Fibroblast of peridontal ligament (primary cell): ENCODE measurements around the gene BRCA1.

Source experiments
- DNase-seq: peaks from one replicate; pipeline ENCODE4 v3.0.0-alpha.2; 2010; ENCODE audit errors: extremely low read depth

Gene BRCA1

DNA sequence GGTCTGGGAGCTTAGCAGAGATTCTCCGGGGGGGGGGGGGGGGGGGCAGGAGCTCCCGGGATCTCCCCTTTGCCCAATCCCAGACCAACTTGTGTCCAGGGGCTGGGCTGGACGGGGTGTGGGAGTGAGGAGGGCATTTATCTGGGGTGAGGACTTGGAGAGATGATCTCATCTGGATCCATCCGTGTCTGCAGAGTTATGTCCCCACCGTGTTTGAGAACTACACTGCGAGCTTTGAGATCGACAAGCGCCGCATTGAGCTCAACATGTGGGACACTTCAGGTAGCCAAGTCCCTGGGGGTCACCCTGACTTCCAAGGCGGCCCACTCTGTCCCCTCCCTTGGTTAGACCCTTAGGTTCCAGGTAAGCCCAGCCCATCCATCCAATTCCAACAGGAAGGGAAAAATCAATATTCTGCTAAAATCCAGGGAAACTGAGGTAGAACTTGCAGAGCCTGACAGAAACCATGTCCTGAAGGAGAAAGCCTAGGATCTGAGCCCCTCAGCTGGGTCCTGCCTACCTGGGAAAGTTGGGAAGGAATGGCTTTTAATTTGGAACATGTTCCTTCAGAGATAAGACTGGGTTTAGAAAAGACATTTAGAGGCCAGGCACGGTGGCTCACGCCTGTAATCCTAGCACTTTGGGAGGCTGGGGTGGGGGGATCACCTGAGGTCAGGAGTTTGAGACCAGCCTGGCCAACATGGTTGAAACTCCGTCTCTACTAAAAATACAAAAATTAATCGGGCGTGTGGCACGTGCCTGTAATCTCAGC is 99.2 kb downstream of the BRCA1 start:
- no peak for DNase-seq

DNA sequence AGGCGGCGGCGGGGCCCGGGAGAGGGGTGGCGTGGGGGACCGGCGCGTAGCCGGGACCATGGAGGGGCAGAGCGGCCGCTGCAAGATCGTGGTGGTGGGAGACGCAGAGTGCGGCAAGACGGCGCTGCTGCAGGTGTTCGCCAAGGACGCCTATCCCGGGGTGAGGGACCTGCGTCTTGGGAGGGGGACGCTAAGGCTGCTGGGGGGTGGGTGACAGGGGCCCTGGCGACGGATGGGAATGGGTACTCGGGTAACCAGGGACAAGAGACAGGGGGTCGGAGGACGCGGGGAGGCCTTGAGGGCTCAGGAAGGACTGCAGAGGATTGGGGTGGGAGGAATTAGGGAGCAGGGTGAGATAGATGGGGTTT is 99.9 kb downstream of the BRCA1 start:
- no peak for DNase-seq

DNA sequence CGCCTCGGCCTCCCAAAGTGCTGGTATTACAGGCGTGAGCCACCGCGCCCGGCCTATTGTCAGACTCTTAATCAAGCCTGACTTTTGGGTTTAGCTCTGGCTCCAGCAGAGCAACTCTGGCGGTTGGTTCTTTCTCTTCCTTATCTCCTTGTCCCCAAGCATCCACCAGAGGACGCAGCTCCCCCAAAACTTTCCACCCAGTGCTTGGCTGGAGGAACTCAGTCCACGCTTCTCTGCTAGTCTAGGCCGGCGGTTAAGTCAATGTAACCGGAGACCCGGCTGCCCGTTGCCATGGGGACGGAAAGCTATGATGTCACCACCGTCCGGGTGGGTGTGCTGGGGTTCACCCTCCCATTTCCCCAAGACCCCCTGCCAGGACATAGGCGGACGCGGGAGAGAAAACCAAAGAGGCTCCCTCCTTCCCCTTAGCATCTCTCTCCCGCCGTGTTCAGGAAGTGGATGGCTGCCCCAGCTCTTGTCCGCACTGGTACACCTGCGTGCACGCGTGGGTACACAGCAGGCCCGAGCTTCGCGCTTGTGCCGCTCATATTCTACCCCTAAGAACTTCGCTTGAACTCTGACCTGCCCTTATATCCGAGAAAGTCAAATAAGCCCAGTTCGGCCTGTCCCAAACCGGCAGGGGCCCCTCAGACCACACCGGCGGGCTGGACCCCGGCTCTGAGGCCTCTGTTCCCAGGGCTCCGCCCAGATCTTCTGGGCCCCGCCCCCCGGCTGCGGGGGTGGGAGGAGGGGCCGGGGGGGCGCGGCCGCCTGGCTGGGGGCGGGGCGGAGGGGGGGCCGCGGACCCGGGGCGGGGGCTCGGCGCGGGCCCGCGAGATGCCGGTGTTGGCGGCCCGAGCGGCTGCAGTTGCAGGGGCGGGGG is 100.5 kb downstream of the BRCA1 start, which contains the start of gene RND2:
Gene RND2, plus strand, starts transcription at position 825 of the 883 bp plus-strand sequence. CDS start 117 bp downstream, outside the sequence.
- peak; percentile 96 for DNase-seq

DNA sequence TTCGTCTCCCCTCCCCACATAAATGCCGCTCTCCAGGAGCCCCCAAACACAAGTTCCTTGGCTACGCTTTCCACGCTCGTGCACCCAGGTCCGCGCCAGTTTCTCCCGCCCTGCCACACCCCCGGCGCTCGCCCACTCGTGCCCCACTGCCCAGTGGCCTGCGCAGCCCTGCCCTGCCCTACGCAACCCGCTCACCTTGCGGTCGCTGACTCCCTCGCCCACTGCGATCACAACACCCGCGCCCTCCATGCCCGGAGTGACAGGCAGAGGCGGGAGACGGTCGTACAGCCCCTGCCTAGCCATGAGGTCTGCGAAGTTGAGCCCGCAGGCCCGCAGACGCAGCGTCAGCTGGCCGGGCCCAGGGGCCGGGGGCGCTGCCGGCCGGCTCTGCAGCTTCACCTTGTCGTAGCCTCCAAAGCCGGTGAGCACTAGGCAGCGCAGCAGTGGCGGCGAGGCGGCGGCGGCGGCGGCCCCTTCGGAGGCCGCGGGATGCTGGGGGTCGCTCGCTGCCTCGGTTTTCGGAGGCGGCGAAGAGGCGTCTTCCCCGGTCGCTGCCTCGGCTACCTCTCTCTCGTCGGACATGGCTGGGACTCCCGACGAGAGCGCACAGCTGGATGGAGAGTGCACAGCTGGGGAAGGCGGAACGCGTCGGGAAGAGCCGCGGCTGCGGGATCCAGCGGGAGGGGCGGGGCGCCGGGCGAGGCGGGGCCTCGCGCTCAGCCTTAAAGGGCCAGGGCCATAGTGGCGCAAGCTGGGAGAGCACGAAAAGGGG is 103.2 kb downstream of the BRCA1 start, which contains the start of gene VAT1:
Gene VAT1, minus strand, starts transcription at position 645 of the 772 bp plus-strand sequence. Its CDS starts 63 bp downstream, at position 582.
- peak; percentile 64 for DNase-seq

DNA sequence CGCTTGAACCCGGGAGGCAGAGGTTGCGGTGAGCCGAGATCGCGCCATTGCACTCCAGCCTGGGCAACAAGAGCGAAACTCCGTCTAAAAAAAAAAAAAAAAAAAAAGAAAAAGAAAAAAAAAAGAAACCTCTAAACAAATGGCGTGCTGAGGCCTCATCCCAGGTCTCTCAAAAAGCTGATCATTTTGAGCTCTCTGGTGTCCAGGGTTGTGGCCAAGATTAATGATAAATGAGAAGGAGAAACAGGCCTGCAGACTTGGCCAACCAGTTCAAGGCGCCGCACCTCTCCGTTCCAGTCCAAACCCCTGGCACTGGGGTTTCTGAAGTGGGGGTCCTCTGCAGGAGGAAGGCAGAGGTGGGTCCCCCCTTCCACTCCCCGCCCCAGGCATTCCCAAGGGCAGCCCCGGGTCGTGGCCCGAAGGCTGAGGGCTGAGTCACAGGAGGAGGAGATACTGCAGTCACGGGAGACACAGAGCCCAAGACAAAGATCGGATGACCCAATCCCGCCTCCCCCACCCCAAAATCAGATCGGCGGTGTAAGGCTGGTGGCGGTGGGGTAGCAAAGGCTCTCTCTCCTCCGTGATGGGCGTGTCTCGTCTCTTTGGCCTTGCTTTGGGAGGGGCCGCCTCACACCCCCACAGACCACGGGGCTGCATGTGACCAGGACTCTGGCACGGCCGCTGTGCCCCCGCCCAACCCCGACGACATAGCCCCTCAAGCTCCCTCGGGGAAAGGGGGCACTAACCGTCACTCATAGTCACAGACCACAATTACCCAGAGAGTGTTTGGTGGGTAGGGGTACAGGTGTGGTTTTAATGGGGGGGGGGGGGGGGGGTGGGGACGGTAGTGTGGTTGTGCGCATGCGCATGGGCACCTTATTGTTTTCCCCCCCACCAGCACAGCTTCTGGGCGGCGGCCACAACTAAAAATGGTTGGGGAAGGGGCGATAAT is 104.1 kb downstream of the BRCA1 start:
- peak; percentile 75 for DNase-seq

DNA sequence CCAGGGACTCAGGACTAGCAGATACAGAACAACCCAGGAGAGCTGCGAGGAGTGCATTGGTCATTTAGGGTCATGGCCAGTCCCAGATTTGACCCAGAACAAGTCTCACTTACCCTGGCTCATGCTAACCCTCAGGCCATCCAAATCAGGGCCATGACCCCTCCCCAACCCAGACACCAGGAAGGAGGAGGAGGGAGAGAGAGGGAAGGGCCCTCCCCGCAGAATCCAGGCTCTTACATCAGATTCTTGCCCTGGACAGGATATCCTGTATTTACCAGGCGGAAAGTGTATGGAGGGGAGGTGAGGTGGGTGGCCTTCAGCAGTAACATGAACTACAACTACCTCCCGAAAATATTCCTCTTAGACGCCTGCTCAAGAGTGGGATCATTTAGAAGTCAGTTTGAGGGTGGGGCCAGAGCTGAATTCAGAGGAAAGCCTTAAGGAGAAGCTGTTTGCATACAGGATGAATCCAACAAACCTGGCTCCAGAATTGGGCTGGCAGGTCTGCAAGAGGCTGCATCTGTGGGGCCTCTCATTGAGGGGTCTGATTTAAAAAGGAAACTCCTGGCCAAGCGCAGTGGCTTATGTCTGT is 105.0 kb downstream of the BRCA1 start:
- no peak for DNase-seq

DNA sequence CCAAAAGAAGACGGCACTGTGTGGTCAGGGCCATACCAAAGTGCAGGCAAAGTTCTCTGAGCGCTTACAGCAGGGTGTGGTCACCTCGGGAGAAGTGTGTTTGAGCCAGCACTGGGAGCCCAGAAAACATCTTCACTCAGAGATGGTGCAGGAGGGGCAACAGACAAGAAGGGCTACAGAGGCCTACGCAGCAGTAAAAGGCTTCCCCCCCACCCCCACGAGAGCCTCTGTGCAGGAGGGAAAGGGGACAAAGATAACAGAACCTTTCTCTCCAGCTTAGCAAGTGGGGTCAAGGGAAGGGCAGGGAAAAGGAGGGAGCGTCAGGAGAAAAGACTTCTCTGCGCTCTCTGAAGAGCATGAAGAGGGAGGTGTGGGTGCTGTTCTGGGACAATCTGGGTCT is 105.7 kb downstream of the BRCA1 start:
- DNase-seq = no peak

DNA sequence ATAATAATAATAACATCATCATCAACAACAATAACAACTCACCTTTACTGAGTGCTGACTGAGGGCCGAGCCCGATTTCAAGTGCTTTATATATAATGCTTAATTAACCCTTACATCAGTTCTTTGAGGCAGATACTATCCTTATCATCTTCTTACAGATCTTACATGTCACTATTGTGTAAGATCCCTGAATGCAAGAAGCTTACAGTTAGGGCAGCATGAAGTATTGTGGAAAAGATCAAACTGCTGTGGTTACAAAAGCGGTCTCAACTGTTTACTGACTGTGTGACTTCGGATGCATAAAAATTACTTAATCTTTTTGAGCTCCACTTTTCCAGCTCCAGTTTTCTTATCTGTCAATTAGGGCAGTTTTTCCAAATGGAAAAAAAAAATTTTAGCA is 106.2 kb downstream of the BRCA1 start:
- peak; percentile 49 for DNase-seq

DNA sequence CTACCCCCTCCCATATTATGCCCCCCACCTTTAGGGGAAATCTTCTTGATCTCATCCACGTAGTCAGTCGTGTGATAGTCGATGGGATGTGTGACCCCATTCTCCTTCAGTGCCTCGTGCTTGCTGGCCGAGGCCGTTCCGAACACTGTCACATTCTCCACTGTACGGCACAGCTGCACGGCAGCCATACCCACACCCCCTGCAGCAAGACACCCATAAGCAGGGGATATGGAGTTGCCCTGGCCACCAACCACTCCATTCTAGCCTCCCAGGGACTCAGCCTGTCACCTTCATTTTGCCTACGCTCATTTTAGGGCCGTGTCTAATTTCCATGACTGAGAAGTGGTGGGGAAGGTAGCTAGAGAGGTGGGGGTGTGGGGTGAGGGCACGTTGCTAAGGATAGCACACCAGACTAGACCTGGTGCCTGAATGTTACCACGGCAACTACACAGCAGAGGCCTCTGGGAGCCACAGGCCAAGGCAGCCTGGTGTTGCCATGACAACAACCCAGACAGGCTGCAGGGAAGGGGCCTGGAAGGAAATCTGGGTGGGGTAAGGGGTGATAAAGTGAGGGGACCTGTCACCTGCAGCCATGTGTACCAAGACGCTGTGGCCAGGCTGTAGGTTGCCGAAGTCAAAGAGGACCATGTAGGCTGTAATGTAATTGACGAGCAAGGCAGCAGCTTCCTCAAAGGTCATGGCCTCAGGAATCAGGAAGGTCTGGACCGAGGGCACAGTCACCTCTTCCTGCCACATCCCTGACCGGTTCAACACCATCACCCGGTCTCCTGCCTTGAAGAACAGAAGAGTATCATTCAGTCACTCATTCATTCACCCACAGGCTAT is 106.9 kb downstream of the BRCA1 start:
- DNase-seq = no peak

DNA sequence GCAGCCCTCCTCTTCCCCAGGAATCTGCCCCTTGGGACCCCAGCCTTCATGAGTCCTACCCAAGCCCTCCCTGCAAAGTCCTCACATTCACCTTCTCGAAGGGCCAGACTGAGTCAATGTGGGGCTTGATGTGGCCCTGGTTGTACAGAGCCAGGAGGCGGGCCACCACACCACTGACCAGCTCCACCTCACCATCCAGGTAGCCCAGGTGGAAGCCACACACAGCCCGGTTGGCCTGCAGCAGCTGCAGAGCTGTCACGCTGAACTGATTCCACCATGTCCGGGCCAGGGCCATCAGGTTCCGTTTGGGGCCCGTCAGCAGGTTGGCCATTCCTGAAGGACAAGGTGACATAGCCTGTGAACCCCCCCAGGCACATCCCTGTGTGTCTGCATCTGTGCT is 108.9 kb downstream of the BRCA1 start:
- no peak for DNase-seq

DNA sequence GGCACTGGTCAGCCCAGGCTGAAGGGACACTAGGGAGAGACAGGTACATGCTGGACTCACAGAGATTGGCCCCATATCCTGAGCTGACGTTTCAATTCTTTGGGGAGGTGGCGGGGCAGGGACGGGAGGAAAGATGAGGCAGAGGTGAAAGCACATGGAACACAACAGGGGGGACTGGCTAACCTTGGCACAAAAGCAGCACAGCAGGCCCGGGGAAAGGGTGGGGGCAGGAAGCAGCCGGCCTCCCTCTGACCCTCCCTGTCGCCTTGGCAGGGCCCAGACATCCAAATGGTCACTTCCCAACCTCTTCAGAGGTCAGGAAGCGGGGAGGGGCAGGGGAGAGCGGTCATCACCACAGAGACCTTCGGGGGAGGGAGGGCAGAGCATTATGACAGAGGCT is 109.6 kb downstream of the BRCA1 start:
- no peak for DNase-seq

DNA sequence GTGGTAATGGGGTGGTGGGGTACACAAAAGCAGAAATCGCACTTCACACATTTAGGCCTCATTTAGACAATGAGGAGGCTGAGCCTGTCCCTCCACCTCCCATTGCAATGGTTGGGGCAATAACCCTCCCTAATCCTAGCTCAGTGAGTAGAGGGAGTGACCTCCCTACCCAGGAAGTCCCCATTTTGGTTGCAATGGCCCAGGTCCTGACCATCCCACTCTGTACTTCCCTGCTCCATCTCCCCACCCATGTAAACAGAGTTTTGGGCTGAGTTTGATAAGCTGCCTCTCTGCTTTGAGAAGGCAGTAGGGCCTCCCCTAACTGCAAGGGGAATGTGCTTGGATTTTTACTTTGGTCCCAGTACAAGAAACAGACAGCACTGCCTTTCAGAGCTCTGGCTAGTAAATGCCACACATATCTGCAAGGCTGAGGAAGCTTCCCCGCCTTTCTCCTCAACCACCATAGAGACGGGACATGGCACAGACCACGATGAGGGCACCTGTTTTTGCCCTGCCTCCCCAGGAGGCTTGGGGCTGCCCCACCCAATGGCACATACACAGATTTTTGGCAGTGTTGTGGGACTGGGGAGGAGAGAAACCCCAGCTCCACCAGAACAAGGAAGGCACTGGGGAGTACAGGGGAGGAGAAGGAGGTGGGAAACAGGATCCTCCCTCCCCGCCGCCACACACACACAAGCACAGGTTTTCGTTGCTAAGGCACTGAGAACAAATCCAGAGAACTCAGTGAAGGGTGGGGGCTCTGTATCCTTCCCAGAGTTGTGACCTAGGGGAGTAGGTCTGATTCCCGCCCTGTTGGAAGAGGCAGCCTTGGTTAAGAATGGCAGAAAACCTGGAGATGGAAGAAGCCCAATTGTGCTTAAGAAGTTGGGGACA is 110.3 kb downstream of the BRCA1 start:
- DNase-seq = no peak

DNA sequence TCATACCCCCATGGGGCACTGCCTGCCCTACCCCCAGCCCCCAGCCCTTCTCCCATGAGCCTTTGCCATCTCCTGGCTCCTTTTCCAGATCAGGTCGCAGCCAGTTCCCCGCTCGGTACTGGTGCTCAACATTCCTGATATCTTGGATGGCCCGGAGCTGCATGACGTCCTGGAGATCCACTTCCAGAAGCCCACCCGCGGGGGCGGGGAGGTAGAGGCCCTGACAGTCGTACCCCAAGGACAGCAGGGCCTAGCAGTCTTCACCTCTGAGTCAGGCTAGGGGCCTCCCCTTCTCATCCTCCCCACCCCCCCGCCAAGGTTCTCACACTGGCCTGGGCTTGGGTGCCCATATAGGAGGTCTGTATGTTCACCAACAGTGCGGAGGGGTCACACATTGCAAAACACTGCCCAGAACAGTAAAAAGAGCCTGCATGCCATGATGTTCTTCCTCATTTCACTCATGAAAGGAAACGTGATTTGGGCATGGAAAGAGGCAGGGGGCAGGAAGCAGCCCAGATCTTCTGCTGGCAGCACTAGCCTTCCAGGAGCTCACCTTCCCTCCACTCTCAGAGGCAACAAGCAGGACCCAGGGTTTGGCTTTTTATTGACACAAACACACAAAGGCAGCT is 111.0 kb downstream of the BRCA1 start:
- no peak for DNase-seq

DNA sequence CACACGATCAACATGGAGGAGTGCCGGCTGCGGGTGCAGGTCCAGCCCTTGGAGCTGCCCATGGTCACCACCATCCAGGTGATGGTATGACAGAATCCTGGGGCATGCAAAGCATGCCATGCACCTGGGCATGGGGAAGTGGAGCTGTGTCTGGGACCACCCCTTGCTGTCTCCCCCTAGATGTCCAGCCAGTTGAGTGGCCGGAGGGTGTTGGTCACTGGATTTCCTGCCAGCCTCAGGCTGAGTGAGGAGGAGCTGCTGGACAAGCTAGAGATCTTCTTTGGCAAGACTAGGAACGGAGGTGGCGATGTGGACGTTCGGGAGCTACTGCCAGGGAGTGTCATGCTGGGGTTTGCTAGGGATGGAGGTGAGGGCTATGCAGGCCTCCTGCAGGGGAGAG is 111.9 kb downstream of the BRCA1 start:
- DNase-seq = no peak

DNA sequence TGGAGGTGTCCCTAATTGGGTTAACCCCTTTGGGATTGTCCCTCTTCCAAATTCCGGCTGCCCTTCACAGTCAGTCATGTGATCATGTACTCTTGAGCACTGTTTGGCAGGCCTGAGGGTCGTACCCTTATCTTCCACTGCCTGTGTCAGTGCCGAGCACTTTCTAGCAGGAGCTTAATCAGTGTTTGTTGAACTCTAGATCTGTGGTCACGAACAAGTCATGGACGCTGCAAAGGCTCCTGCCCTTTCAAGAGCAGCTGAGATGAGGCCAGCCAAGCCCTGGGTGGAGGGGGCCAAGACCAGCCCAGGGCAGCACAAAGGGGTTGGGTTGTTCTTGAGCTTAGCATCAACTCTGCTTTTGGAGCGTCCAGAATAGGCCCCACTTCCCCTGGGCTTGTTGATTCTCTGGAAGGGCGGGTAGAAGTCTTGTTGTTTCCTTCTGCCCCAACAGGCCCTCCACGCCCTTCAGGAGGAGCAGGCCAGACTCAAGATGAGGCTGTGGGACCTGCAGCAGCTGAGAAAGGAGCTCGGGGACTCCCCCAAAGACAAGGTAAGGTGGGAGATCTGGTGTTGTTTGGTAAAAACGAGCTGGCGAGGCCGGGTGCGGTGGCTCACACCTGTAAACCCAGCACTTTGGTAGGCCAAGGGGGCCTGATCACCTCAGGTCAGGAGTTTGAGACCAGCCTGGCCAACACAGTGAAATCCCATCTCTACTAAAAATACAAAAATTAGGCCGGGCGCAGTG is 113.3 kb downstream of the BRCA1 start:
- no peak for DNase-seq

DNA sequence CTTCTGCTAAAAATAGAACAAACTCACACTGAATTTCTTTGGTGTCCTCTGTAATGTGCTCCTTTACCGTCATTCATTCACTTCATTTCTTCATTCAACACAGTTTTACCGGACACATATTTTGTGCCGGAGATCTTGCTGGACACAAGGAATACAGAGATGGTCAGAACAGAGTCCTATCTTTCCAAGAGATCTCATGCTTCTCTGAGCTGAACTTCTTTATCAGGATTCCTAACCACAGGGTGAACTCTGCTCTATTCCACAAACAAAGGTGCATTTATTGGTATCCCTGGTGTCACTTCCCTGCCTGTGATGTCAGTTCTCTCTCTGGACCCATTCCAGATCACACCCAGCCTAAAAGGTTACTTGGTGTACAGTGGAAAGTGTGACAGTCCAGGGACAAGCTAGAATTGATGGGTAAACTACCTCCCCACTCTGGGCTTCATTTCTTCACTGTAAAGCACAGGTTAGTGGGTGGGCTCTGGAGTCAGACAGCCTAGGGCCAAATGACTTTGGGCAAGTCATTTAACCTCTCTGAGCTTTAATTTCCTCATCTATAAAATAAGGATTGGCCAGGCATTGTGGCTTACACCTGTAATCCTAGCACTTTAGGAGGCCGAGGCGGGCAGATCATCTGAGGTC is 114.4 kb downstream of the BRCA1 start:
- no peak for DNase-seq
